Measurements from ENCODE around the gene SLC8A3.
"Not testable (repeated sequence)": the region's sequence is repeated elsewhere in the genome, so short reads cannot be mapped to it uniquely, and the experiment has no call there.

Gene SLC8A3, protein sequence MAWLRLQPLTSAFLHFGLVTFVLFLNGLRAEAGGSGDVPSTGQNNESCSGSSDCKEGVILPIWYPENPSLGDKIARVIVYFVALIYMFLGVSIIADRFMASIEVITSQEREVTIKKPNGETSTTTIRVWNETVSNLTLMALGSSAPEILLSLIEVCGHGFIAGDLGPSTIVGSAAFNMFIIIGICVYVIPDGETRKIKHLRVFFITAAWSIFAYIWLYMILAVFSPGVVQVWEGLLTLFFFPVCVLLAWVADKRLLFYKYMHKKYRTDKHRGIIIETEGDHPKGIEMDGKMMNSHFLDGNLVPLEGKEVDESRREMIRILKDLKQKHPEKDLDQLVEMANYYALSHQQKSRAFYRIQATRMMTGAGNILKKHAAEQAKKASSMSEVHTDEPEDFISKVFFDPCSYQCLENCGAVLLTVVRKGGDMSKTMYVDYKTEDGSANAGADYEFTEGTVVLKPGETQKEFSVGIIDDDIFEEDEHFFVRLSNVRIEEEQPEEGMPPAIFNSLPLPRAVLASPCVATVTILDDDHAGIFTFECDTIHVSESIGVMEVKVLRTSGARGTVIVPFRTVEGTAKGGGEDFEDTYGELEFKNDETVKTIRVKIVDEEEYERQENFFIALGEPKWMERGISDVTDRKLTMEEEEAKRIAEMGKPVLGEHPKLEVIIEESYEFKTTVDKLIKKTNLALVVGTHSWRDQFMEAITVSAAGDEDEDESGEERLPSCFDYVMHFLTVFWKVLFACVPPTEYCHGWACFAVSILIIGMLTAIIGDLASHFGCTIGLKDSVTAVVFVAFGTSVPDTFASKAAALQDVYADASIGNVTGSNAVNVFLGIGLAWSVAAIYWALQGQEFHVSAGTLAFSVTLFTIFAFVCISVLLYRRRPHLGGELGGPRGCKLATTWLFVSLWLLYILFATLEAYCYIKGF

DNA sequence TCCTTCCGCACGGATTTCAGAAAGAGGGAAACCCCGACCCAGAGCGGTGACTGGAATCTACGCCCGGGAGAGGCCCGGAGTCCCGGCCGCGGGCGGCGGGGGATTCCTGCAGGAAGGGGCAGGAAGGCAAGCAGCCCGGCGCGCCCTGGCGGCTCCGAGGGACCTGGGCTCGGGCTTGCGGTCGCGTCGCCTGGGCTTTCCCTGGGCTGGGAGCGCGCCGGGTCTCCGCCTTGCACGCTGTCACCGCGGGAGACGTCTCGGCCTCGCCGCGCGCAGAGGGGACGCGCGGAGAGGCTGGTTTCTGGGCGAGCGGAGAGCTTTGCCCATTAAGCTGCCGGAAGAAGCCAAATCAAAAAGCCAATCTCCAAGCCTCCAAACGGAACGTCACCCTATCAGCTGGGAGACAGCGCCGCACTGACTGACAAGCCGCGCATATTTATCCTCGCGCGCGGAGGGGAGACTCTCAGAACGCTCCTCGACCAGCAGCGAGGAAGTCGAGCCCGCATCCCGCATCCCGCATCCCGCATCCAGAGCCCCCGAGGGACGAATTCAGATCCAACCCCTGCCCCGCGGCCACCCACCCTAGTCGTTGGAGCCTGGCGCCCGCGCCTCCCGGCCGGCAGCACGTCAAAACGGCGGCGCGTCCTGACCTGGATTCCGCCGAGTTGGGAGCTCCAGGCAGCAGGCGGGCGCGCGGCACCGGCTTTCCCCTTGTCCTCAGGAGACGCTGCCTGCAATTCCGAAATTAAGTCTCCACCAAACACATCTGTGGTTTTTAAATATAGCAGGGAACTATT, at the start of gene SLC8A3:
TSS of gene SLC8A3 (minus strand) at position 293 of the 797 bp plus-strand sequence. CDS start 20,529 bp downstream, outside the sequence.
- DNase-seq: peak; percentile 19

DNA sequence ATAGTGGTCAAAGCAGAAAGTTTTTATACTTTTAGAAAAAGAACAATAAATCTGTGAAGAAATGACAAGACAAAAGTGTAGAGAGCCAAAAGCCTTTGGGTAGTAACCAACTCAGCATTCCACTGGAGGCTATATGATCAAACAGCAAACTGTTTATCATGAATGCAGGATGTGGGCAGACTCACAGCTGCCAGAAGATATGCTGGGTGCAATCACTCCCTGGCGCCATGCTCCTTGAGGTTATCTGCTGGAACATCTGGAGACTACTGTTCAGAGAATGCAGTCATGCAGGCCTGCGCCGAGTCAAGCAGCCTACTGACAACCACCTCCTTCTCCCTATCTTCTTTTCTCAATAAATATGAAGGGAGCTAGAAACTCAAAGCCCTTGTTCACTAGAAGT, 49.0 kb upstream of the SLC8A3 start:
- no peak for DNase-seq

DNA sequence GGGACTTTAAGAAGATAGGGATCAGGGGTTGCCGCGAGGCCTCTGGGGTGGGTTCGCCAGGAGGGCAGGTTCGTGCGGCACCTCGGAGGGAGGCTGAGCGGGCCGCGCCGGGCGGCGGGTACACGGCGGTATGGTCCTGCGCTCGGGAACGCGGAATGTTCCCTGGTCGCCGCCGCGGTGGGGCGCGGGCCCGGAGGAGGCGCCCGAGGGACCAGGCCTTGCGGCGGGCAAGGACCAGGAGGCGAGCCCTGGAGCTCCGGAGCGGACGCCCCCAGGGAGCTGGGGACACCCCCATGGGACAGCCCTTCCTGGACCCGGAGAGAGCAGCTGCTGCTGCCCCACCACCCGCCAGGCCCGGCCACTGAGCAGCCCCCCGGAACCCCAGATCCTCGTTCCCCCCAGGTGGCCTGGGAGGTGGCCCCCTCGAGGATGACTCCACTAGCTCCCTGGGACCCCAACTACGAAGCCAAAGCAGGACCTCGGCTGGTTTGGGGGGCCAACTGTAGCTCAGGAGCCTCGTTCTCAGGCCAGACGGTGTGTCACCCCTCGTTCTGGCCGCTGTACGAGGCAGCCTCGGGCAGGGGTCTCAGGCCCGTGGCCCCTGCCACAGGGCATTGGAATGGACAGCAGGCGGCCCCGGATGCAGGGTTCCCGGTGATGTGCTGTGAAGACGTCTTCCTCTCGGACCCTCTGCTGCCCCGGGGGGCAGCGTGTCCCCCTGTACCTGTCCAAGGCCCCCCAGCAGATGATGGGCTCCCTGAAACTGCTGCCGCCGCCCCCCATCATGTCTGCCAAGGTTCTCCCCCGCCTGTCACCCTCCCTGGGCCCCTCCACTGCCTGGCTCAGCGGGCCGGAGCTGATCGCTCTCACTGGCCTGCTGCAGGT, 45.6 kb upstream of the SLC8A3 start:
- DNase-seq: no peak

DNA sequence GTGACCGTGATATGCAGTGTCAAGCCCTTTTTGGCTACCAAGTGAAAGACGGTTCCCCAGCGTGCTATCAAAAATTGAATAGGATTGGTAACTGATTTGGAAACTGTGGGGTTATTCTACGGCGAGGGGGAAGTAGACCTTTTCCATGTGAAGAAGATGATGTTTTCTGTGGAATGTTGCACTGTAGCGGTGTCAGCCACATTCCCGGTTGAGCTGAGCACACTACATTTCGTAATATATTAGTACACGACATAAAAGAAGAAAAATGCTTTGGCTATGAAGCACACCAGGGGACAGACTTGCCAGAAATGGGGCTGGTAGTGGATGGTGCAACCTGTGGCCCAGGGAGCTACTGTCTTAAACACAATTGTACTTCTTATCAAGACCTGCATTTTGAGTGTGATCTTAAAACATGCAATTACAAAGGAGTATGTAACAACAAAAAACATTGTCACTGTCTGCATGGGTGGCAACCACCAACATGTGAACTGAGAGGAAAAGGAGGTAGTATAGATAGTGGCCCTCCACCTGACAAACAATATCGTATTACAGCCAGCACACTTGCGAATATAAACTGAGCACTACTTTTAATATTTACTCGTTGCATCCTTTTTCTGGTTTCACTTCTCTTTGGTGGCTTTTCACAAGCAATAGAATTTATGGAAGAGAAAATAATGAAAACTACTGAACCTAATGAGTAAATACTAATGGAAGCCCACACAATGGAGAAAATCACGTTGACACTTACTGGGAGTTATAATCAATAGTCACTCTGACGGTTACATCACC, 43.2 kb upstream of the SLC8A3 start:
- not testable (repeated sequence) for DNase-seq

DNA sequence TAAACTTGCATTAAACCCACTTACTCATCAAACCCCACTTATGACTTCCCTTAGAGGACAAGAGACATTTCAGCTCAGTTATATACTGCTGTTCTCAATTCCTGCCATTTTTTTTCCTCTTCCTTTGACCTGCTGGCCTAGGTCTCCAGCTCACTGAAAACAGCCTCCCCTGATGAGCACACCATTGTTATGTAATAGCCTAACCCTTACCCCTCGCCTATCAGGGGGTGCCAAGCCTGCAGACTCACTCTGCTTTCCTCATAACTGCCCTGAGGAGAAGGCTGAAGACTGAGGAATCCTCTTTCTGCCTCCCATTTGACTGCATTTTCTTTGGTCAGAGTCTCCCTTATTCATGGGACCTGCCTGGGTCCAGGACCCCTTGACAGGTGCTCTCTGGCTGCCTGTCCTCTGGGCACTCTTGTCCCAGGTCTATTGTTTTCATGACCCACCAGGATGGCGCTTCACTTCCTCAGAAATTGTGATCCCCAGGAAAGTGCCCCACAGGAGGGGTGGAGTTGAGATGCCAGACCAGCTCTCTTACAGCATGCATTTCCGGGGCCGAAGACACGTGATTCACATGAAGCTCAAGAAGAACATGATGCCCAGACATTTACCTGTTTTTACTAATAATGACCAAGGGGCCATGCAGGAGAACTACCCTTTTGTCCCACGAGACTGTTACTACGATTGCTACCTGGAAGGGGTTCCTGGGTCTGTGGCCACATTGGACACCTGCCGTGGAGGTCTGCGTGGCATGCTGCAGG, 41.3 kb upstream of the SLC8A3 start:
- not testable (repeated sequence) for DNase-seq

DNA sequence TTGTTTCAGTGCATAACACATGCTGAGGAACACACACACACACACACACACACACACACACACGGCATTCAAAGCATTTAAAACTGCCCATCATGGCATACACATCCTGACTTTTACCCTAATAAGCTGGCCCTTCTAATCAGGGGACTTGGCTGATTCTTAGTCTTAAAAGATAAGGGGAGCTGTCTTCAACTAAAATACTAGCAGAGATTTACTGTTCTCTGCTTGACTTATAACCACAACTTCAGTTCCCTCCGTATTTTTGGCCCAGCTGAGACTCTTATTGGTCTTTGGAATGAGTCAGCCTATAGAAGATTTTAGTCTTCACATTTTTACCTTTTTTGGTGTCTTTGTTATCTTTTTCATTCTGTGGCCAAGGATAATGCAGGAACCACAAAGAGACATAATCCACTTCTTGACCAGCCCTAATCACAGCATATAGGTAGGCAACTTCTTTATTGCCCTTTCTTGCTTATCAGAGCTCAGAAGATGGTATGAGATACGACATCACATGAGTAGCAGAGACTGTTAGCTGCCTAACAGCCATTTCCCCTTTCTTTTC, 25.1 kb upstream of the SLC8A3 start:
- no peak for DNase-seq

DNA sequence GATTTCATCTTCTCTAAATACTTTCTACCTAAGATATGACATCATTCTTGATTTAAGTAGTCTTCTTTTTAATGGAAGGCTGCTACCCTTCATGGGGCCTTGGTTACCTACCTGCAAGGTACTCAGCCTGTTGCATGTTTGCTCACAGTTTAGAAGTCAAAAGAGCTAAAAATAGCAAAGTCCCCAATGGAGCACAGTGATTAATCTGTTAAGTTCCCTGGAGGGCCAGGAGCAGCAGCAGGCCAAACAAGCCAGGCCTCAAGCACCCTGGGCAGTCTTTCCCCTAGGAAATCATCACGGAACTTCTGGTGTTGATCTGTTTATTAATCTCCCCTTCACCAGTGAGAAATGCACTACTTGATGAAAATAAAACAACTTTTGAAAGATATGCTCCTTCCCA, 24.0 kb upstream of the SLC8A3 start:
- no peak for DNase-seq

DNA sequence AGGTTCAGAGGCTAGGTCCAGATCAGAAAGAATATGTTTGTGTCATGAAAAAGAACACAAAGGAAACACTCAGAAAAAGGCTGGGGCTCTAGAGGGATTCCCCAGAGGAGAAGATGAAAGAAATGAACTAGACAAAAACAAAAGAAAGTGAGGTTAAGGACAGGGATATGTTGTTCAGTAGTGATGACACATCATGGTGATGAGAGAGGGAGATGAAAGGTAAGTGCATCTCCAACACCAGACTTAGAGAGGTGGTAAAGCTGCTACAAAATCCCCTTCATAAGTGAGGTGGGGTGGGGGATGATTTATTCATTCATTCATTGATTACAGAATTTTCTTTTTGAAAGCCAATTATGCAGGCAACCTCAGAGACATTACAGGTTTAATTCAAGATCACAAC, 19.6 kb upstream of the SLC8A3 start:
- DNase-seq: no peak

DNA sequence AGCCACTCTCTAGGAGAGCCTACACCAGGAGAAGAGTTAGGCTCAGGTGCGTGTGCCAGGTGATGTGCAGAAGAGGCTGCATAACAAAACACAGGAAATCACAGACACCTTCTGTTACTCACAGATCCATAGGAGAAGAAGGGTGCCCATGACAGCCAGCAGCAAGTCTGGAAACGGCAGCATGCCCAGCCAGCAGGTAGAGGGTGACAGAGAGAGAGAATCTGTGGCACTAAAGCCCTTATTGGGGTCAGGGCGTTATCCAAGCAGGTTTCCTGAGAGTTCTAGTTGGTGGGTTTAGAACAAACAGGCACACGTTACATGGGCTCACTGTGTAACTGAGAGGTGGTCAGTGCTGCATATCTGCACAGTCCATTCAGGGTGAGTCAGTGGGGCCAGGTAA, 14.9 kb upstream of the SLC8A3 start:
- no peak for DNase-seq

DNA sequence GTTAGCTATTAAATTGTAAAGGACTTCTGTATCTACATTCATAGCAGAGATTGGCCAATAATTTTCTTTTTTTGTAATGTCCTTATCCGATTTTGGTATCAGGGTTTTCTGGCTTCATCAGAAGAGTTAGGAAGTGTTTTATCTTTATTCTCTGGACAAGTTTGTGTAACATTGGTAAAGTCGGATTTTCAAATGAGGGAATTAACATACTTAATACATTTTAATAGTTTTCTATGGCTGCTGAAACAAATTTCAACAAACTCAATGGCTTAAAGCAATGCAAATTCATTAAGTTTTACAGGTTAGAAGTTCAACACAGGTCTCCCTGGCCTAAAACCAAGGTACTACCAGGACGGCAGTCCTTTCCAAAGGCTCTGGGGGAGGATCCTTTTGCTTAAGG, 13.2 kb upstream of the SLC8A3 start:
- no peak for DNase-seq

DNA sequence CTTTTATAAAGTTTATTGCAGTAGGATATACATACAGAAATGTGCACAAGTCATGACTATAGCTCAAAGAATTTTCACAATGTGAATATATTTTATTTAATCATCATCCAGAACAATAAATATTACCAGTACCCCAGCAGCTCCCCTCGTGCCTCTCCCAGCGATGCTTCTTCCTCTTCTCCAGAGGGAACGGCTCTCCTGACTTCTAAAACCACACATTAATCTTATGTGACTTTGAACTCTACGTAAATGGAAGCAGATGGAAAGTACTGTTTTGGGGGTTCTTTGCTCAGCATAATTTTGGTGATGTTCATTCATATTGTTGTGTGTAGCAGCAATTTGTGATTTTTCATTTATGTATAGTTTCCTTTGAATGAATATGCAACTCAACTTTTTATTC, 4.6 kb upstream of the SLC8A3 start:
- DNase-seq: no peak

DNA sequence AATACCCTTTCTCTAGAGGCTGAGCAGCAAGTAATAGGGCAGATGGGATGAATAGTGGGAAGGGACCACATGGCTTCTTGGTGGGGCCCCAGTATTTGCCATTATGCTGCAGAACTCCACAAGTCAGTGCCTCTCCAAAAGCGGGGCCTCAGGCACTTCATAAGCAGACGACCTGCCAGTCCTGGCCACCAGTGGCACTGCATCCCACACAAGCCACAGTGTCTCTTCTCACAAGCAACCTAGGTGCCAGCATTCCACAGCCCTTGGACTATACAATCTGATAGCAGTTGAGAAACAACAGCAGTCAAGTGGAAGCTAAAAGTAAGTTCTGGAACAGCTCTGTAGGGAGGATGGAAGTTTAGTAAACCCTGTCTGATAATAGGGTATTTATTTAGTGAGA, 4.2 kb upstream of the SLC8A3 start:
- no peak for DNase-seq

DNA sequence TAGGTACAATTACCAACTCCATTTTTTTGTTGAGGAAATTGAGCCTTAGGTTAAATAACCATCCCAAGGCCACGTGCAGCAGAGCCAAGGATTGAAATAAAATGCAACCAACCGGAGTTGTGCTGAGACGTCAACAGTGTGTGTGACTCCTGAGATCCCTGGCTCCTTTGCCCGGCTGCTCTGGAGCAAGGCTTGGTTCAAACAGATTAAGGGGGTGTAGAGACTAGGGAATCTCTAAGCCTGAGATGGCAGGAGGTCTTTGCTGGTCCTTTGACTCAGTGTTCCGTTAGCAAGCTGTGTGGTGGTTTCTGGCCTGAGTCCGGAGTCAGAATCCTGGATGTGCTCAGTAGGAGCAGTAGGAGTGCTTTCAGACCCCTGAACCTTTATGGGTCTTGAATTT, 1.4 kb upstream of the SLC8A3 start:
- no peak for DNase-seq

DNA sequence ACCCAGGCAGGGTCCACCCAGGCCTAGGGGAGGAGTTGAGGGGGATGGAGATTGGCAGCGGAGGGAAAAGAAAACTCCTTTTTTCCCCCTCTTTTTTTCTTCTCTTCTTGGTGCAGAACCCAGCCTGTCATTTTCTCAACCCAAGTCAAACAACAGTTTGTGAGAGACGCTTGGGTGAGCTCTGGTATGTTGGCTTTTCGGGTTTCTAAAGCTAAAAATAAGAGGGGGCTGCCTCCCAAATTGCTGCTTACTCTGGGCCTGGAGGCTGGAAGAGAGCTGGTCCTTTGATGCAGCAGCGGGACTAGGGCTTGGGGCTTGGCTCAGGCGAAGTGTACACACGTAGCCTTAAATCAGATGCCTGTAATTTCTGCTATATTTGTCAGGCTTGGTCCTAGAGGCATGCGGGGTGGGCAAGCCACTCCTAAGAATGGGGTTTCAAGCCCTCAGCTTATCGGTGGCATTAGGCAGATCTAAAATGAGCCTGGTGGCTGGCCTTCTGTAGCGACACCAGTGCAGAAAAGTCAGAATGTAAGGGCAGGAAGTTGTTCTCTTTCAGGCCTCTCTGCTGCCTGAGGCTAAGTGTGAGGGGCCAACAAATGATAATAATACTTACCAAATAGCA, 816 bp upstream of the SLC8A3 start:
- no peak for DNase-seq

DNA sequence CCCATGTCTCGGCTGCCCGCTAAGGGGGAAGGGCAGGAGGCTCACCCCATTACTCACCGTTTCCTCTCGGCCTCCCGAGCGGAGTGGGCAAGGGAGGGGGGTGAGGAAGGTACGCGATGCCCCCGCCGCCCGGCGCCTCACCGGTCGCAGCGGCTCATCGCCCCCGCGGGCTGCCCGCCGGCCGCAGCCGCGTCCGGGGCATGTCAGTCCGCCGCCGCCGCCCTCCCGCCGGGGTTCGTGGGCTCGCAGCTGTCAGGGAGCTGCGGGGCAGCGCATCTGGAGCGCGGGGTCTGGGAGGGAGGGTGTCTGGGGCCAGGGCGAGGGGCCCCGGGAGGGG, 461 bp downstream of the SLC8A3 start:
- DNase-seq: no peak

DNA sequence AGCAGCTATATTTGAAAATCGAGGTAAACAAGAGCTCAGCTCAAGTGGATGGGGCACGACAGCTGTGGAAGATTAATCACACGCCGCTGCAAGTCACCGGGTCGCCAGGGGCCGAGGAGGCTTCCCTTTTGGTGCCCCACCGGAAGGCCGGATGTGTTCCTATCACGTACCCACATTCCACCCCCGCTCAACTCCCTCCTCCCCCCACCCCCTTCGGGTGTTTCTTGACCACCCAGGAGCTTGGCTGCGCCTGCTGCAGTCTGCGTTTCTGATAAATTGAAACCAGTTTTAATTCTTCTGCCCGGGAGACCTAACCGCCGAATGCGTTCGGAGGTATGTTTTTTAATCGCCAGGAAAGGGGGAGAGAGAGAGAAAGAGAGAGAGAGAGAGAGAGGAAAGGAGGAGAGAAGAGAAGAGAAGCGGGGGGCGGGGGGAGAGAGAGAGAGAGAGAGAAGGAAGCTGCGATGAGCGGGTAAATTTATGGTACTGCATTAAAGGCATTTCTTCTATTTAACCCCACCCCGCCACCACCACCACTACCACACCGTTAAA, 1.8 kb downstream of the SLC8A3 start:
- no peak for DNase-seq

DNA sequence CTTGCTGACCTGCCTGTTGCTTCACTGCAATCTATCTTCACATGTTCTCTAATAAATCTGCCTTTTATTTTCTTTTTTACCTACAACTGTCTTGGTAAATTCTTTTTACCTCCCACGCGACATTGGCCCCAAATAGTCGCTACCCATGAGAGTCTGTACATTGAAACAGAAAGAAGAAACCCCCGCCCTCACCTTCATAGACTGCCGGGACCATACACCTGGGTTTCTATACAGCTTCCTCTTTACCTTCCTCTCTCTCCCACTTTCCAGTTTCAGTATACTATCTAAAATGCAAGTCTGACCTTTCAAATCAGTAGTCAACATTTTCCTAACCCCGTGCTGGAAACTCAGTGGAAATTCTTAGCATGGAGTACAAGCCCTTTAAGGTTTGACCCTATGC, 4.8 kb downstream of the SLC8A3 start:
- no peak for DNase-seq

DNA sequence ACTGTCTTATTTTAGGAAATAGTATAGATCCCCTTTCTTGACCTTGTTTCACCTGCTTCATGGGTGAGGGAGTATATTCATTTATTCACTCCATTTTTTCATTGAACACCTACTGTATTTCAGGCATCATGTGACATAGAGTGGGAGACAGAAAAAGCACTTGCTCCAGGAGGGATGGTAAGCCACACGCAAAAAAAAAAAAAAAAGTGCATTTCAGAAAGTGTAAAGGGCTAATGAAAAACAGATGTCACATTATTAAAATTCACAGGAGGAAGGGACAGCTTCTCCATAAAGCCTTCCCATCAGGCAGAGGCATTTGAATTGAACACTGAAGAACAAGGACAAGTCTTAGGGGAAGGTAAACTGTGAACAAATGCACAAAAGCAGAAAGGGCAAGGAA, 7.5 kb downstream of the SLC8A3 start:
- DNase-seq: no peak

DNA sequence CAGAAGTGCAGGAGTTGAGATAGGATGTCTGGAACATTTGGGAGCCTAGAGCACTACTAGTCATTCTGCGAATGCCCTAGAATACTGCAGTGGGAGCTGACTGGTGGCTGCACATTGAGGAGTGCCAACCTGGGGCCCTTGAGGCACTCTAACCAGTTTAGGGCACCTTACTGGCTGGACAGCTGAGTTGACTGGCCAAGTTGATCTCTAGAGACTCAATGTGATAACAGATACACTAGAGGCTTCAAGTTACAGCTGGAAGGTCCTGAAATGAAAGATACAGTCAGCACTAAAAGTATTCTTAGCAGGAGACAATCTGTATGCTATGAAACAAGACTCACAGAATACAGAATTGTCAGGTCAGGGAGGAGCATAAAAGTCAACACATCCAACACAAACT, 8.0 kb downstream of the SLC8A3 start:
- no peak for DNase-seq
